ENCODE results near the gene CMTR1. TPM values are rescaled to one million over a fixed set of nuclear protein-coding genes. Genes with fewer than 3 reads are reported as not detected.

Gene CMTR1
- total RNA-seq, 4 donors from 2014 or later: 21.4 to 43.1 (median 29.3) TPM

DNA sequence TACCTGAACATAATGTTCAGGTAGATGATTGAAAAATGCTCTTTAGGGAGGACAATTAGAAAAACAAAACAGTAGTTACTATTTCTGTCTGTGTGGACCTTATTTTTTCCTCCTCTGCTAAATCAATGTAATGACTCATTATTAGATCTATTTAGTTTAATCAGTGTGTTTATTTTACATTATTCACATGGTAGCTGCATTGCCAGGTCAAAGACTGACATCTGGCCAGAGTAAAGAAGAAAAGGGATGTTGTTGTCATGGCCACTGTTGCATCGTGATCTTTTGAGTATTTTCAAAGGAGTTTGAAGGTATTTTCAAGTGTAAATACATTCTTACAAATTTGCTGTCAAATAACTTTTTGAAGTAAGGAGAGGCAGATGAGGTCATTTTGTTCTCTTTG, 5.9 kb downstream of the CMTR1 start:
- no peak for TF ChIP-seq CTCF (IDR thresholded peaks at IDR 0.05; ENCODE audit: low read depth)

- TF ChIP-seq CTCF (IDR thresholded peaks at IDR 0.05; ENCODE audit: low read depth): no peak
These were observed 8.6 kb downstream of the CMTR1 start for GRCh38 chr6:37441651-37442050.

DNA sequence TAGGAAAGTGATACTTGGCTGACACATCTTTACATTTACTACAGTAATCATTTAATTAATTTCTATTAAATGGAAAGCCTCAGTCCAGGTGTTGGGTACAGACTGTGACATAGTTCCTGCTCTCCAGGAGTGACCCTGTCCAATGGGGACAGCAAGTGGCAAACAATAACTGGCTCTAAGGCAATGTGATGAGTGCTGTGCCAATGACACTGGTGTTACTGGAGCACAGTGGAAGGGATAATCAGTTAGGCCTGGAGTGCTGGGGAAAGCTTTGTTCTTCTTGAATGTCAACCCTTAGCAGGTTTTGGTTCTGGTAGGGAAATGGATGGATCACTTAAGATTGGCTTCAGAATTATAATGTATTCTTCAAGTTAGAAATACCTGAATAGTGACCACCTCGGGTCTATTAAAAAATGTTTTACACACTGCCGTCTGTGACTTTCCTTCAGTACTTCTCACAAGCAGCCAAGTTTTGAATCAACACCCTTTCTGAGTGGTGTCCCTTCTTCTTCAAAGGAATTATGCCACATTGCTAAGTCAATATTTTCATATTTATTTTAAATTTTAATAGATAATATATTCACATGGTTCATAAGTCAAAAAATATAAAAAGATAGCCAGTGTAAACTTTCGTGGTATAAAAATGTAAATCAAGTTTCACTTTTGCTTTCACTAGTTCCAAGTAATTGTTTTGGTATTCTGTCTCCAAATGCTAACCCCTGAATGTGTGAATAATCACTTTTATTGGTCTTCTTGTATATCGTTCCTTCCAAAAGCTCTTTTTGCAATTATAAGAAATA, 9.6 kb downstream of the CMTR1 start:
- TF ChIP-seq CTCF (IDR thresholded peaks at IDR 0.05; ENCODE audit: low read depth): no peak

GRCh38 chr6:37449984-37450383, 17.0 kb downstream of the CMTR1 start:
- no peak for TF ChIP-seq CTCF (IDR thresholded peaks at IDR 0.05; ENCODE audit: low read depth)

GRCh38 chr6:37451441-37452193, 18.6 kb downstream of the CMTR1 start:
- no peak for TF ChIP-seq CTCF (IDR thresholded peaks at IDR 0.05; ENCODE audit: low read depth)

DNA sequence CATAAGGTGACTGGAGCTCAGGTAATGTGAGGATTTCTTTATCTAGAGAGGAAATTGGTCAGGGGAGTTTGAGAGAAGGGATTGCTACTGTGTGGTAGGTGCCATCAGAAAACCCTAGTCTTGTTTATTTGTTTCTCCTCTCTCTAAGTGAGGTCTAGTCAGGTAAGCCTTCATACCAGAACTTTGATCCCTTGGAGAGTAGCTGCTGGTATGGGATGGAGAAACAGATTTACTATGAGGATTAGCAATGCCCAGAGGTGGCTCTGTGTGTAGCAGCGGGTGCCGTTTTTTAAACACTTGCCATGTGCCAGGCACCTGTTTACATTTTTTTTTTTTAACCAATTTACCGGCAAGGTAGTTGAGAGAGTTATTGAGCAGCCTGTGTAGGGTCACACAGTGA, 19.5 kb downstream of the CMTR1 start:
- TF ChIP-seq CTCF (IDR thresholded peaks at IDR 0.05; ENCODE audit: low read depth): no peak

GRCh38 chr6:37454420-37455140, 21.6 kb downstream of the CMTR1 start:
- no peak for TF ChIP-seq CTCF (IDR thresholded peaks at IDR 0.05; ENCODE audit: low read depth)

Measured in subcutaneous adipose tissue (tissue), 4 donors.